ENCODE data around the gene ADGRV1.

- no peak for TF ChIP-seq YY1 (IDR thresholded peaks at IDR 0.05; ENCODE audit: insufficient read depth, insufficient read length)
- TF ChIP-seq ZNF274 (IDR thresholded peaks at IDR 0.05; ENCODE audit: low read depth, low read length): no peak
These were observed 587.6 kb downstream of the ADGRV1 start for GRCh38 chr5:91146230-91146629.
